CD14-positive monocyte (primary cell): ENCODE results near the gene VMP1. TPM values are rescaled to one million over a fixed set of nuclear protein-coding genes. Genes with fewer than 3 reads are reported as not detected.
A peak's percentile ranks its signal among the peaks of the same experiment; 100 is the strongest.

Source experiments
- DNase-seq, 3 donors: peaks; one replicate each; pipeline ENCODE4 v3.0.0-alpha.2; 2011 to 2022
- H2AFZ ChIP-seq: 2 replicates; pipeline ENCODE4 v1.6.0; 2012; ENCODE audit warnings: mild to moderate bottlenecking, low read depth, low read length, inconsistent platforms; ENCODE audit not compliant: insufficient read depth, poor library complexity, severe bottlenecking
- H3K27ac ChIP-seq, 2 donors: 1 replicate in 1 of 2; 2 replicates in 1 of 2; pipeline ENCODE4 v1.5.1; 2012 to 2013; ENCODE audit warnings: low read length in 2 of 2, control low read depth in 1 of 2, inconsistent platforms in 1 of 2, low read depth in 1 of 2, mild to moderate bottlenecking in 1 of 2
- H3K27me3 ChIP-seq, 2 donors: one replicate each; pipeline versions ENCODE4 v1.6.0 to v1.6.1; 2011 to 2013; ENCODE audit warnings: low read length in 2 of 2; ENCODE audit not compliant: control insufficient read depth in 2 of 2, insufficient read depth in 2 of 2
- H3K36me3 ChIP-seq, 2 donors: replicated peaks in 1 of 2; 1 replicate in 1 of 2; 2 replicates in 1 of 2; pipeline versions ENCODE4 v1.5.1 to v1.6.1; 2012 to 2013; ENCODE audit warnings: low read length in 2 of 2, control low read depth in 1 of 2, inconsistent platforms in 1 of 2, mild to moderate bottlenecking in 1 of 2; ENCODE audit not compliant: insufficient read depth in 2 of 2, control insufficient read depth in 1 of 2
- H3K4me1 ChIP-seq, 2 donors: 1 replicate in 1 of 2; 2 replicates in 1 of 2; pipeline versions ENCODE4 v1.5.1 to v1.6.1; 2012 to 2013; ENCODE audit warnings: low read length in 2 of 2, control low read depth in 1 of 2, inconsistent platforms in 1 of 2, mild to moderate bottlenecking in 1 of 2, moderate library complexity in 1 of 2; ENCODE audit not compliant: insufficient read depth in 2 of 2, control insufficient read depth in 1 of 2
- H3K4me2 ChIP-seq: replicated peaks from 2 replicates; pipeline ENCODE3; 2012; ENCODE audit warnings: low read length, moderate library complexity, mild to moderate bottlenecking; ENCODE audit not compliant: poor library complexity, severe bottlenecking; ENCODE audit errors: extremely low read depth
- H3K4me3 ChIP-seq, 3 experiments: fragments of 200-600 bp in 1 of 3; sonication (generic) in 1 of 3; replicated peaks in 1 of 3; 1 replicate in 2 of 3; 2 replicates in 1 of 3; pipeline ENCODE4 v1.5.1; 2011 to 2013; ENCODE audit warnings: low read length in 3 of 3, mild to moderate bottlenecking in 3 of 3, control low read depth in 2 of 3, low read depth in 2 of 3, inconsistent platforms in 1 of 3, moderate library complexity in 1 of 3
- H3K79me2 ChIP-seq: 2 replicates; pipeline ENCODE4 v1.6.0; 2012; ENCODE audit warnings: mild to moderate bottlenecking, control low read depth, inconsistent platforms, low read length, moderate library complexity; ENCODE audit not compliant: insufficient read depth
- H3K9ac ChIP-seq: 2 replicates; pipeline ENCODE4 v1.6.0; 2017; ENCODE audit warnings: low read length, mild to moderate bottlenecking; ENCODE audit not compliant: insufficient read depth, poor library complexity, severe bottlenecking
- H3K9me3 ChIP-seq, 2 donors: replicated peaks in 1 of 2; 1 replicate in 1 of 2; 2 replicates in 1 of 2; pipeline versions ENCODE4 v1.5.1 to v1.6.1; 2012 to 2013; ENCODE audit warnings: low read length in 2 of 2, control low read depth in 1 of 2; ENCODE audit not compliant: control insufficient read depth in 1 of 2, insufficient read depth in 1 of 2
- H4K20me1 ChIP-seq: 2 replicates; pipeline ENCODE4 v1.6.0; 2012; ENCODE audit warnings: mild to moderate bottlenecking, low read length, control low read depth, moderate library complexity; ENCODE audit not compliant: insufficient read depth
- H3K27ac Mint-ChIP-seq, 7 donors: one replicate each; pipeline ENCODE4 v1.8.0; 2020; ENCODE audit warnings: mild to moderate bottlenecking in 7 of 7, mixed read lengths in 7 of 7, moderate library complexity in 6 of 7, inconsistent platforms in 2 of 7
- H3K27me3 Mint-ChIP-seq, 3 donors: one replicate each; pipeline ENCODE4 v1.8.0; 2021 to 2022; ENCODE audit warnings: low read depth in 3 of 3, mild to moderate bottlenecking in 3 of 3, mixed read lengths in 3 of 3, moderate library complexity in 3 of 3, inconsistent platforms in 1 of 3
- H3K36me3 Mint-ChIP-seq, 2 donors: one replicate each; pipeline ENCODE4 v1.8.0; 2020; ENCODE audit warnings: mixed read lengths in 2 of 2, inconsistent platforms in 1 of 2, mild to moderate bottlenecking in 1 of 2
- H3K4me1 Mint-ChIP-seq: one replicate; pipeline ENCODE4 v1.8.0; 2020; ENCODE audit warnings: mild to moderate bottlenecking, mixed read lengths
- H3K4me3 Mint-ChIP-seq, 2 donors: one replicate each; pipeline ENCODE4 v1.8.0; 2020; ENCODE audit warnings: mild to moderate bottlenecking in 2 of 2, mixed read lengths in 2 of 2, moderate library complexity in 1 of 2
- H3K9me3 Mint-ChIP-seq, 7 donors: one replicate each; pipeline ENCODE4 v1.8.0; 2020 to 2022; ENCODE audit warnings: mixed read lengths in 7 of 7, mild to moderate bottlenecking in 6 of 7, moderate library complexity in 6 of 7, inconsistent platforms in 2 of 7
- WGBS: methylation state at CpG from one replicate; pipeline ENCODE4 v1.1.5; 2013; ENCODE audit warnings: missing lambda C conversion rate; ENCODE audit not compliant: insufficient coverage; 5-methylcytosine and 5-hydroxymethylcytosine counted together
- intact Hi-C, 2 donors: fragments of 100-400 bp; cut with micrococcal nuclease; formaldehyde crosslinking; loops; one replicate each; pipeline versions ENCODE4 v1.15.0 to v1.15.1; 2023
- polyA plus RNA-seq, 3 donors: library from polyadenylated mRNA; depleted of rRNA in 1 of 3; unstranded in 2 of 3; stranded (reverse) in 1 of 3; fragments of 300-500 nt in 2 of 3; fragments of >200 nt in 1 of 3; fragmentation: Illumina TruSeq in 2 of 3; gene quantifications; 1 replicate in 2 of 3; 2 replicates in 1 of 3; pipeline ENCODE4 v1.2.3, GENCODE V29; 2012 to 2021
- TF ChIP-seq, protein P1 (sequence below): fragments of 200-600 bp; IDR thresholded peaks from one replicate; pipeline ENCODE4 v1.8.0; 2022; ENCODE audit warnings: antibody characterized with exemption, mild to moderate bottlenecking

Gene VMP1
- polyA plus RNA-seq, 3 donors = 246 to 511 (median 386) TPM

DNA sequence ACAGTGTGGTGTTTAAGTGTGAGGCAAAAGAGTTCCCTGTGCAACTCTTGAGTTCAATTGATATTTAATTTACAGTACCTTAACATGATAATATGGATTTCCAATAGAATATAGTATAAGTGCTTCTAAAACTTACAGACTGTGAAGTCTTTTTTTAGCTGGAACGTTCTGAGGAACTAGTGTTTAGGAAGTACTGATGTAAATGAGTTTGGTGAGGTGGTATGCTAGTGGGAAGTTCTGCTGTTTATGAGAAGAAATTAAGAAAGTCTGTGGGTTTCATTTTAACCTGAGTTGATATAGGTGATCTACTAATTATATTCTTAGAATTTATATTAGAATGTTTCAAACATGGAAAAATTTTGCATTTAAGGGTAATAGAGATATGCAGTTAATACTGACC lies 32.2 kb upstream of the VMP1 start:
- no peak overlapping the region for H3K9ac ChIP-seq
- Mint-ChIP-seq H3K27ac (peak overlapping the region in 3 of 7 donors; percentile 40 to 73 (median 43)), H3K27me3 (no peaks in the 10 kb centered on the region), H3K9me3 (no peaks in the 10 kb centered on the region), H3K36me3 (peaks cover 73 to 78% of the 10 kb centered on the region in 2 donors), H3K4me1 (peaks cover 18% of the 10 kb centered on the region), H3K4me3 (no peak overlapping the region)
- peaks cover 61% of the 10 kb centered on the region for H3K79me2 ChIP-seq
- no peak overlapping the region for H3K4me3 ChIP-seq
- H3K27me3 ChIP-seq = no peaks in the 10 kb centered on the region
- peaks cover 4 to 16% of the 10 kb centered on the region in 2 donors for H3K4me1 ChIP-seq
- intact Hi-C loops = no loop called here
- no peak overlapping the region for H3K4me2 ChIP-seq
- H3K9me3 ChIP-seq = no peaks in the 10 kb centered on the region
- peak overlapping the region in 1 of 2 donors; percentile 37 for H3K27ac ChIP-seq
- H3K36me3 ChIP-seq = peaks cover 80 to 96% of the 10 kb centered on the region in 2 donors
- TF ChIP-seq, protein P1, sequence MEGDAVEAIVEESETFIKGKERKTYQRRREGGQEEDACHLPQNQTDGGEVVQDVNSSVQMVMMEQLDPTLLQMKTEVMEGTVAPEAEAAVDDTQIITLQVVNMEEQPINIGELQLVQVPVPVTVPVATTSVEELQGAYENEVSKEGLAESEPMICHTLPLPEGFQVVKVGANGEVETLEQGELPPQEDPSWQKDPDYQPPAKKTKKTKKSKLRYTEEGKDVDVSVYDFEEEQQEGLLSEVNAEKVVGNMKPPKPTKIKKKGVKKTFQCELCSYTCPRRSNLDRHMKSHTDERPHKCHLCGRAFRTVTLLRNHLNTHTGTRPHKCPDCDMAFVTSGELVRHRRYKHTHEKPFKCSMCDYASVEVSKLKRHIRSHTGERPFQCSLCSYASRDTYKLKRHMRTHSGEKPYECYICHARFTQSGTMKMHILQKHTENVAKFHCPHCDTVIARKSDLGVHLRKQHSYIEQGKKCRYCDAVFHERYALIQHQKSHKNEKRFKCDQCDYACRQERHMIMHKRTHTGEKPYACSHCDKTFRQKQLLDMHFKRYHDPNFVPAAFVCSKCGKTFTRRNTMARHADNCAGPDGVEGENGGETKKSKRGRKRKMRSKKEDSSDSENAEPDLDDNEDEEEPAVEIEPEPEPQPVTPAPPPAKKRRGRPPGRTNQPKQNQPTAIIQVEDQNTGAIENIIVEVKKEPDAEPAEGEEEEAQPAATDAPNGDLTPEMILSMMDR = no peak
- peaks cover 63% of the 10 kb centered on the region for H4K20me1 ChIP-seq
- DNase-seq = peak in 1 of 3 donors; percentile 15
- no peak overlapping the region for H2AFZ ChIP-seq
- no CpG with 5 or more reads among the region's 1 CpG for WGBS

DNA sequence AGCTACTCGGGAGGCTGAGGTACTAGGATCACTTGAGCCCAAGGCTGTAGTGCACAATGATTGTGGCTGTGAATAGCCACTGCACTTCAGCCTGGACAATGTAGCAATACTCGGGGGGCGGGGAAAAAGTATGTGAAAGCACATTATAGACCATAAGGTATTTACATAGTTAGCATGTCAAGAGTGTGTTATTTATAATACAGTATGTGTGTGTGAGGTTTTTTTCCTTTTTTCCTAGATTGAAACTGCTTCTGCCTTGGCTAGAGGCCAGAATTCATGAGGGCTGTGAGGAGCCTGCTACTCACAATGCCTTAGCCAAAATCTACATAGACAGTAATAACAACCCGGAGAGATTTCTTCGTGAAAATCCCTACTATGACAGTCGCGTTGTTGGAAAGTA lies 30.7 kb upstream of the VMP1 start:
- H3K36me3 Mint-ChIP-seq = peaks cover 77 to 79% of the 10 kb centered on the region in 2 donors
- H3K9me3 Mint-ChIP-seq = no peaks in the 10 kb centered on the region
- no peak overlapping the region for H2AFZ ChIP-seq
- intact Hi-C loops = no loop called here
- no peak for DNase-seq
- no peaks in the 10 kb centered on the region for H3K27me3 ChIP-seq
- H3K27ac Mint-ChIP-seq = peak overlapping the region in 1 of 7 donors; percentile 50
- H3K4me3 Mint-ChIP-seq = no peak overlapping the region
- no peak overlapping the region for H3K4me2 ChIP-seq
- peaks cover 55% of the 10 kb centered on the region for H3K79me2 ChIP-seq
- H4K20me1 ChIP-seq = peaks cover 70% of the 10 kb centered on the region
- H3K4me1 Mint-ChIP-seq = peaks cover 10% of the 10 kb centered on the region
- peak overlapping the region in 1 of 2 donors; percentile 47 for H3K27ac ChIP-seq
- H3K27me3 Mint-ChIP-seq = no peaks in the 10 kb centered on the region
- TF ChIP-seq, protein P1 = no peak
- peaks cover 0 to 12% of the 10 kb centered on the region in 2 donors for H3K4me1 ChIP-seq
- H3K9ac ChIP-seq = no peak overlapping the region
- no peak overlapping the region for H3K4me3 ChIP-seq
- H3K9me3 ChIP-seq = no peaks in the 10 kb centered on the region
- WGBS = 100% methylated on average over 5 of the region's 7 CpGs
- H3K36me3 ChIP-seq = peaks cover 84 to 96% of the 10 kb centered on the region in 2 donors
